Esophagus squamous epithelium (tissue), 4 donors: ENCODE measurements around the gene TMEM271.

Experiments used
- POLR2A ChIP-seq, 4 donors: fragments of 450-650 bp; IDR thresholded peaks; one replicate each; pipeline ENCODE4 v1.6.1; 2017; ENCODE audit warnings: antibody characterized with exemption in 4 of 4, mild to moderate bottlenecking in 4 of 4, moderate library complexity in 3 of 4
- TF ChIP-seq, protein P1 (sequence below), 6 experiments: fragments of 450-650 bp in 4 of 6; fragments of 200-600 bp in 2 of 6; sonication (generic) in 2 of 6; IDR thresholded peaks; one replicate each; pipeline ENCODE4 v1.5.1; 2016 to 2019; ENCODE audit warnings: antibody characterized with exemption in 6 of 6, mild to moderate bottlenecking in 4 of 6, moderate library complexity in 4 of 6

DNA sequence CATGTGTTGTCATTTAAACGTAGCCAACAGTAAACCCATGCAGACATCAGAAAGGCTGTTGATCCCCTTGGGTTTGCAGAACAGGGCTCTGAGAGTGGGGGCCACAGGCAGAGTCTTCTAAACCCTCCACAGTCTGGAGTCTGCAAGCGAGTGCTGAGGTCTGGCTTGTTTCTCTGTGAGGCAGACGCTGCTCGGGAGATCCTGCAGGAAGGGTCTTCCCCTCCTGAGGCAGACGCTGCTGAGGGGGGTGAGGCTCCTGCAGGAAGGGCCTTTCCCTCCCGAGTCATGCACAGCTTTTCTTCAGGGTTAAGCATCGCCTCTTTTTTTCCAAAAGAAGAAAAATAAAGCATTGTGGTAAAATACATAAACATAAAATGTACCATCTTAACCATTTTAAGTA lies 32.1 kb upstream of the TMEM271 start:
- TF ChIP-seq, protein P1, sequence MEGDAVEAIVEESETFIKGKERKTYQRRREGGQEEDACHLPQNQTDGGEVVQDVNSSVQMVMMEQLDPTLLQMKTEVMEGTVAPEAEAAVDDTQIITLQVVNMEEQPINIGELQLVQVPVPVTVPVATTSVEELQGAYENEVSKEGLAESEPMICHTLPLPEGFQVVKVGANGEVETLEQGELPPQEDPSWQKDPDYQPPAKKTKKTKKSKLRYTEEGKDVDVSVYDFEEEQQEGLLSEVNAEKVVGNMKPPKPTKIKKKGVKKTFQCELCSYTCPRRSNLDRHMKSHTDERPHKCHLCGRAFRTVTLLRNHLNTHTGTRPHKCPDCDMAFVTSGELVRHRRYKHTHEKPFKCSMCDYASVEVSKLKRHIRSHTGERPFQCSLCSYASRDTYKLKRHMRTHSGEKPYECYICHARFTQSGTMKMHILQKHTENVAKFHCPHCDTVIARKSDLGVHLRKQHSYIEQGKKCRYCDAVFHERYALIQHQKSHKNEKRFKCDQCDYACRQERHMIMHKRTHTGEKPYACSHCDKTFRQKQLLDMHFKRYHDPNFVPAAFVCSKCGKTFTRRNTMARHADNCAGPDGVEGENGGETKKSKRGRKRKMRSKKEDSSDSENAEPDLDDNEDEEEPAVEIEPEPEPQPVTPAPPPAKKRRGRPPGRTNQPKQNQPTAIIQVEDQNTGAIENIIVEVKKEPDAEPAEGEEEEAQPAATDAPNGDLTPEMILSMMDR (IDR thresholded peaks at IDR 0.05): no peak
- TF ChIP-seq POLR2A (IDR thresholded peaks at IDR 0.05): no peak
